IPS DF 6.9 (cell line): ENCODE data around the gene ZNF326.
"Not testable (repeated sequence)": the region's sequence is repeated elsewhere in the genome, so short reads cannot be mapped to it uniquely, and the experiment has no call there.

Source experiments
- DNase-seq: peaks from one replicate; pipeline ENCODE4 v3.0.0-alpha.2; 2013; ENCODE audit warnings: low read depth, low spot score
- H3K27ac ChIP-seq: one replicate; pipeline ENCODE4 v1.5.1; 2013; ENCODE audit warnings: low read length, control low read depth
- H3K27me3 ChIP-seq: 2 replicates; pipeline ENCODE4 v1.6.1; 2013; ENCODE audit warnings: mild to moderate bottlenecking, low read length; ENCODE audit not compliant: control insufficient read depth, insufficient read depth
- H3K36me3 ChIP-seq: 2 replicates; pipeline ENCODE4 v1.6.1; 2013; ENCODE audit warnings: low read length; ENCODE audit not compliant: control insufficient read depth, insufficient read depth
- H3K4me1 ChIP-seq: 2 replicates; pipeline ENCODE4 v1.6.1; 2013; ENCODE audit warnings: low read length; ENCODE audit not compliant: control insufficient read depth, insufficient read depth
- H3K4me3 ChIP-seq: 2 replicates; pipeline ENCODE4 v1.5.1; 2013; ENCODE audit warnings: mild to moderate bottlenecking, low read length
- H3K9me3 ChIP-seq: 2 replicates; pipeline ENCODE4 v1.6.1; 2013; ENCODE audit warnings: low read length, inconsistent platforms; ENCODE audit not compliant: control insufficient read depth, insufficient read depth
- WGBS: extraction: QIAGEN DNeasy Blood & Tissue Kit; methylation state at CpG from one replicate; pipeline ENCODE4 v1.1.7; 2013; ENCODE audit warnings: mixed read lengths, missing lambda C conversion rate; ENCODE audit not compliant: insufficient read length, insufficient coverage; 5-methylcytosine and 5-hydroxymethylcytosine counted together

ZNF326 gene

GRCh38 chr1:90044346-90044745, 49.4 kb downstream of the ZNF326 start:
- no peaks in the 10 kb centered on the region for H3K9me3 ChIP-seq
- DNase-seq, result no peak
- H3K4me1 ChIP-seq, result no peaks in the 10 kb centered on the region
- H3K27ac ChIP-seq, result no peak overlapping the region
- no peaks in the 10 kb centered on the region for H3K27me3 ChIP-seq
- H3K4me3 ChIP-seq, result no peak overlapping the region
- no peaks in the 10 kb centered on the region for H3K36me3 ChIP-seq
- no CpG with 5 or more reads among the region's 5 CpGs for WGBS

GRCh38 chr1:90045853-90046563, 51.1 kb downstream of the ZNF326 start:
- no peaks in the 10 kb centered on the region for H3K36me3 ChIP-seq
- DNase-seq, result no peak
- no peak overlapping the region for H3K4me3 ChIP-seq
- no peaks in the 10 kb centered on the region for H3K4me1 ChIP-seq
- no peaks in the 10 kb centered on the region for H3K27me3 ChIP-seq
- H3K27ac ChIP-seq, result no peak overlapping the region
- no peaks in the 10 kb centered on the region for H3K9me3 ChIP-seq
- no CpG with 5 or more reads among the region's 2 CpGs for WGBS

GRCh38 chr1:90046635-90047034, 51.7 kb downstream of the ZNF326 start:
- WGBS, result no CpG with 5 or more reads among the region's 3 CpGs
- no peaks in the 10 kb centered on the region for H3K27me3 ChIP-seq
- H3K9me3 ChIP-seq, result no peaks in the 10 kb centered on the region
- no peak overlapping the region for H3K27ac ChIP-seq
- no peak overlapping the region for H3K4me3 ChIP-seq
- H3K36me3 ChIP-seq, result no peaks in the 10 kb centered on the region
- H3K4me1 ChIP-seq, result no peaks in the 10 kb centered on the region
- DNase-seq, result no peak

GRCh38 chr1:90048043-90048442, 53.1 kb downstream of the ZNF326 start:
- no peak overlapping the region for H3K27ac ChIP-seq
- WGBS, result no CpG with 5 or more reads among the region's 5 CpGs

GRCh38 chr1:90062700-90063643, 68.1 kb downstream of the ZNF326 start:
- WGBS, result no CpG with 5 or more reads among the region's 31 CpGs
- DNase-seq, H3K27ac ChIP-seq, H3K27me3 ChIP-seq, H3K4me3 ChIP-seq, H3K4me1 ChIP-seq, H3K36me3 ChIP-seq, H3K9me3 ChIP-seq: not testable (repeated sequence)

More at GRCh38 chr1:90048043-90048442, 53.1 kb downstream of the ZNF326 start:
- H3K27me3 ChIP-seq, result no peaks in the 10 kb centered on the region
- H3K4me3 ChIP-seq, result no peak overlapping the region
- no peaks in the 10 kb centered on the region for H3K4me1 ChIP-seq
- no peaks in the 10 kb centered on the region for H3K9me3 ChIP-seq
- no peak for DNase-seq
- no peaks in the 10 kb centered on the region for H3K36me3 ChIP-seq

GRCh38 chr1:90064109-90064508, 69.2 kb downstream of the ZNF326 start:
- DNase-seq, H3K4me3 ChIP-seq, H3K27me3 ChIP-seq, H3K4me1 ChIP-seq, H3K27ac ChIP-seq, H3K36me3 ChIP-seq, H3K9me3 ChIP-seq: not testable (repeated sequence)
- no CpG with 5 or more reads among the region's 6 CpGs for WGBS

- Histone ChIP-seq H3K27me3 (no peaks in the 10 kb centered on the region), H3K9me3 (0 out of 2 replicates have a peak, but pooled peaks cover 1% of the 10 kb centered on the region), H3K27ac (no peak overlapping the region), H3K4me1 (no peaks in the 10 kb centered on the region), H3K4me3 (no peak overlapping the region), H3K36me3 (no peaks in the 10 kb centered on the region)
- no CpG with 5 or more reads among the region's 3 CpGs for WGBS
- no peak for DNase-seq
Measured at GRCh38 chr1:90067194-90067931, 72.5 kb downstream of the ZNF326 start.

GRCh38 chr1:90068611-90069280, 73.8 kb downstream of the ZNF326 start:
- Histone ChIP-seq H3K27ac (no peak overlapping the region), H3K9me3 (0 out of 2 replicates have a peak, but pooled peaks cover 1% of the 10 kb centered on the region), H3K4me1 (no peaks in the 10 kb centered on the region), H3K36me3 (no peaks in the 10 kb centered on the region), H3K4me3 (no peak overlapping the region), H3K27me3 (no peaks in the 10 kb centered on the region)
- WGBS, result no CpG with 5 or more reads among the region's 5 CpGs
- DNase-seq, result no peak

GRCh38 chr1:90074137-90074536, 79.2 kb downstream of the ZNF326 start:
- no peaks in the 10 kb centered on the region for H3K9me3 ChIP-seq
- no peaks in the 10 kb centered on the region for H3K4me1 ChIP-seq
- H3K36me3 ChIP-seq, result no peaks in the 10 kb centered on the region
- no peak overlapping the region for H3K4me3 ChIP-seq
- H3K27ac ChIP-seq, result no peak overlapping the region
- no CpG with 5 or more reads among the region's 5 CpGs for WGBS
- DNase-seq, result no peak
- no peaks in the 10 kb centered on the region for H3K27me3 ChIP-seq

GRCh38 chr1:90074566-90074965, 79.7 kb downstream of the ZNF326 start:
- Histone ChIP-seq H3K9me3 (no peaks in the 10 kb centered on the region), H3K27me3 (no peaks in the 10 kb centered on the region)

More at GRCh38 chr1:90074566-90074965, 79.7 kb downstream of the ZNF326 start:
- no peak for DNase-seq
- Histone ChIP-seq H3K36me3 (no peaks in the 10 kb centered on the region), H3K27ac (no peak overlapping the region), H3K4me3 (no peak overlapping the region), H3K4me1 (no peaks in the 10 kb centered on the region)
- WGBS, result no CpG with 5 or more reads among the region's 4 CpGs
